ENCODE measurements around the gene TRIML1.

TRIML1 gene

GRCh38 chr4:188146618-188147017 is 7.4 kb downstream of the TRIML1 start:
- Histone ChIP-seq H3F3A (ENCODE audit: low read depth) (no peaks in the 10 kb centered on the region), H3K4me1 (ENCODE audit: insufficient read depth, low read length, poor library complexity, severe bottlenecking) (no peaks in the 10 kb centered on the region), H3K4me3 (ENCODE audit: low read length, poor library complexity, severe bottlenecking) (no peak overlapping the region), H3K9ac (ENCODE audit: low read depth, low read length, poor library complexity, severe bottlenecking) (no peak overlapping the region), H3K4me2 (ENCODE audit: low read depth, low read length, poor library complexity, severe bottlenecking) (no peak overlapping the region), H4K20me1 (ENCODE audit: insufficient read depth, low read length, poor library complexity, severe bottlenecking) (no peaks in the 10 kb centered on the region), H3K27me3 (ENCODE audit: insufficient read depth, low read length, poor library complexity, severe bottlenecking) (no peaks in the 10 kb centered on the region), H3K36me3 (ENCODE audit: insufficient read depth, low read length) (no peaks in the 10 kb centered on the region), H3K9me2 (replicated peaks; ENCODE audit: low read depth, low read length) (no peaks in the 10 kb centered on the region), H3K9me3 (ENCODE audit: insufficient read depth, low read depth, low read length) (peaks cover 19% of the 10 kb centered on the region; the same call in 1 of the 2 replicates), H3K79me2 (ENCODE audit: insufficient read depth, low read length) (no peaks in the 10 kb centered on the region), H2AFZ (ENCODE audit: low read length) (no peak overlapping the region)
- TF ChIP-seq, protein P1, sequence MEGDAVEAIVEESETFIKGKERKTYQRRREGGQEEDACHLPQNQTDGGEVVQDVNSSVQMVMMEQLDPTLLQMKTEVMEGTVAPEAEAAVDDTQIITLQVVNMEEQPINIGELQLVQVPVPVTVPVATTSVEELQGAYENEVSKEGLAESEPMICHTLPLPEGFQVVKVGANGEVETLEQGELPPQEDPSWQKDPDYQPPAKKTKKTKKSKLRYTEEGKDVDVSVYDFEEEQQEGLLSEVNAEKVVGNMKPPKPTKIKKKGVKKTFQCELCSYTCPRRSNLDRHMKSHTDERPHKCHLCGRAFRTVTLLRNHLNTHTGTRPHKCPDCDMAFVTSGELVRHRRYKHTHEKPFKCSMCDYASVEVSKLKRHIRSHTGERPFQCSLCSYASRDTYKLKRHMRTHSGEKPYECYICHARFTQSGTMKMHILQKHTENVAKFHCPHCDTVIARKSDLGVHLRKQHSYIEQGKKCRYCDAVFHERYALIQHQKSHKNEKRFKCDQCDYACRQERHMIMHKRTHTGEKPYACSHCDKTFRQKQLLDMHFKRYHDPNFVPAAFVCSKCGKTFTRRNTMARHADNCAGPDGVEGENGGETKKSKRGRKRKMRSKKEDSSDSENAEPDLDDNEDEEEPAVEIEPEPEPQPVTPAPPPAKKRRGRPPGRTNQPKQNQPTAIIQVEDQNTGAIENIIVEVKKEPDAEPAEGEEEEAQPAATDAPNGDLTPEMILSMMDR (conservative IDR thresholded peaks at IDR 0.05; ENCODE audit: low read length) = no peak
- TF ChIP-seq EZH2phosphoT487 (IDR thresholded peaks at IDR 0.05; ENCODE audit: borderline replicate concordance) = no peak

- Histone ChIP-seq H3F3A (ENCODE audit: low read depth) (no peaks in the 10 kb centered on the region), H3K9ac (ENCODE audit: low read depth, low read length, poor library complexity, severe bottlenecking) (no peak overlapping the region), H3K4me1 (ENCODE audit: insufficient read depth, low read length, poor library complexity, severe bottlenecking) (no peaks in the 10 kb centered on the region), H2AFZ (ENCODE audit: low read length) (no peak overlapping the region), H4K20me1 (ENCODE audit: insufficient read depth, low read length, poor library complexity, severe bottlenecking) (no peaks in the 10 kb centered on the region), H3K36me3 (ENCODE audit: insufficient read depth, low read length) (no peaks in the 10 kb centered on the region), H3K9me2 (replicated peaks; ENCODE audit: low read depth, low read length) (no peaks in the 10 kb centered on the region), H3K27me3 (ENCODE audit: insufficient read depth, low read length, poor library complexity, severe bottlenecking) (no peaks in the 10 kb centered on the region), H3K79me2 (ENCODE audit: insufficient read depth, low read length) (no peaks in the 10 kb centered on the region), H3K9me3 (ENCODE audit: insufficient read depth, low read depth, low read length) (peaks cover 19% of the 10 kb centered on the region; the same call in 1 of the 2 replicates), H3K4me3 (ENCODE audit: low read length, poor library complexity, severe bottlenecking) (no peak overlapping the region), H3K4me2 (ENCODE audit: low read depth, low read length, poor library complexity, severe bottlenecking) (no peak overlapping the region)
- TF ChIP-seq, protein P1 (conservative IDR thresholded peaks at IDR 0.05; ENCODE audit: low read length) = no peak
- TF ChIP-seq EZH2phosphoT487 (IDR thresholded peaks at IDR 0.05; ENCODE audit: borderline replicate concordance) = no peak
These were observed 7.9 kb downstream of the TRIML1 start for GRCh38 chr4:188147176-188147575.

DNA sequence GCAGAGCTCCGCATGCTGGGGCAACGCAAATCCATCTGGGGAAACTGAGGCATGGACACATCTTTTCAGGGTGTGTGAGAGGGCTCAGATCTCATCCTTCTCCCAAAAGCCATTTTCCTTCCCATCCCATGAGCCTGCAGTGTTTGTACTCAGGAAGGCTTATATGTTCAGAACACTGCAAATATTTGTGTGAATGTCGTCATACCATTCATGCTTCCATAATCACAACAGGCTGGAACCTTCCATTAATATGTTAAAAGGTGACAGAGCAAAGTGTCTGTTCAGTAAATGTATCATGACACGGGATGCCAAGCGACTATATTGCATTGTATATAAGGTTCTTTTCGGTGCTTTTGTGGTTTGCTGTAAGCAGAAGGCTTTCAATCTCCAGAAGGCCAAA is 8.5 kb downstream of the TRIML1 start:
- Histone ChIP-seq H2AFZ (ENCODE audit: low read length) (no peak overlapping the region), H3K9me2 (replicated peaks; ENCODE audit: low read depth, low read length) (no peaks in the 10 kb centered on the region), H3K4me3 (ENCODE audit: low read length, poor library complexity, severe bottlenecking) (no peak overlapping the region), H3K4me2 (ENCODE audit: low read depth, low read length, poor library complexity, severe bottlenecking) (no peak overlapping the region), H3K9ac (ENCODE audit: low read depth, low read length, poor library complexity, severe bottlenecking) (no peak overlapping the region), H3K9me3 (ENCODE audit: insufficient read depth, low read depth, low read length) (peaks cover 19% of the 10 kb centered on the region; the same call in 1 of the 2 replicates), H3F3A (ENCODE audit: low read depth) (no peaks in the 10 kb centered on the region), H3K27me3 (ENCODE audit: insufficient read depth, low read length, poor library complexity, severe bottlenecking) (no peaks in the 10 kb centered on the region), H3K79me2 (ENCODE audit: insufficient read depth, low read length) (no peaks in the 10 kb centered on the region), H3K4me1 (ENCODE audit: insufficient read depth, low read length, poor library complexity, severe bottlenecking) (no peaks in the 10 kb centered on the region), H3K36me3 (ENCODE audit: insufficient read depth, low read length) (no peaks in the 10 kb centered on the region), H4K20me1 (ENCODE audit: insufficient read depth, low read length, poor library complexity, severe bottlenecking) (no peaks in the 10 kb centered on the region)
- TF ChIP-seq, protein P1 (conservative IDR thresholded peaks at IDR 0.05; ENCODE audit: low read length) = no peak
- no peak for TF ChIP-seq EZH2phosphoT487 (IDR thresholded peaks at IDR 0.05; ENCODE audit: borderline replicate concordance)
